ENCODE results near the gene SDR39U1. TPM values are rescaled to one million over a fixed set of nuclear protein-coding genes. Genes with fewer than 3 reads are reported as not detected.
A peak's percentile ranks its signal among the peaks of the same experiment; 100 is the strongest.

The SDR39U1 gene
- total RNA-seq, 1 experiment from 2014 or later = 8.2 TPM

GRCh38 chr14:24403294-24403998 is 39.1 kb downstream of the SDR39U1 start:
- Histone ChIP-seq H3K4me3 (no peak overlapping the region), H3K36me3 (no peaks in the 10 kb centered on the region), H3K4me1 (replicated peaks) (peaks cover 12% of the 10 kb centered on the region), H3K27ac (no peak overlapping the region), H3K27me3 (replicated peaks) (no peaks in the 10 kb centered on the region), H3K9me3 (replicated peaks) (no peaks in the 10 kb centered on the region)
- peak in 1 of 2 experiments; percentile 25 for DNase-seq (ENCODE audit: low read depth in 1 of 2, low spot score in 2 of 2)

- no peak for DNase-seq (ENCODE audit: low read depth in 1 of 2, low spot score in 2 of 2)
- H3K27ac ChIP-seq = no peak overlapping the region
- no peaks in the 10 kb centered on the region for H3K27me3 ChIP-seq (replicated peaks)
- H3K9me3 ChIP-seq (replicated peaks) = no peaks in the 10 kb centered on the region
- H3K36me3 ChIP-seq = no peaks in the 10 kb centered on the region
- H3K4me3 ChIP-seq = no peak overlapping the region
- peaks cover 12% of the 10 kb centered on the region for H3K4me1 ChIP-seq (replicated peaks)
Observed at GRCh38 chr14:24401810-24402702, 40.5 kb downstream of the SDR39U1 start.

- no peak for DNase-seq (ENCODE audit: low read depth in 1 of 2, low spot score in 2 of 2)
- no peaks in the 10 kb centered on the region for H3K9me3 ChIP-seq (replicated peaks)
- H3K4me1 ChIP-seq (replicated peaks) = peaks cover 12% of the 10 kb centered on the region
- H3K27ac ChIP-seq = no peak overlapping the region
- no peaks in the 10 kb centered on the region for H3K27me3 ChIP-seq (replicated peaks)
- H3K36me3 ChIP-seq = no peaks in the 10 kb centered on the region
- H3K4me3 ChIP-seq = no peak overlapping the region
Observed at GRCh38 chr14:24399999-24400718, 42.4 kb downstream of the SDR39U1 start.

- H3K4me1 ChIP-seq (replicated peaks) = peaks cover 12% of the 10 kb centered on the region
- no peaks in the 10 kb centered on the region for H3K9me3 ChIP-seq (replicated peaks)
- DNase-seq (ENCODE audit: low read depth in 1 of 2, low spot score in 2 of 2) = no peak
- H3K27ac ChIP-seq = no peak overlapping the region
- peak overlapping the region; percentile 37 for H3K4me3 ChIP-seq
- no peaks in the 10 kb centered on the region for H3K27me3 ChIP-seq (replicated peaks)
- no peaks in the 10 kb centered on the region for H3K36me3 ChIP-seq
Observed at GRCh38 chr14:24399447-24399822, 43.1 kb downstream of the SDR39U1 start.

- peak within 1 kb of the TSS; percentile 37 for H3K4me3 ChIP-seq
- no peaks in the 10 kb centered on the region for H3K9me3 ChIP-seq (replicated peaks)
- no peaks in the 10 kb centered on the region for H3K36me3 ChIP-seq
- H3K4me1 ChIP-seq (replicated peaks) = peaks cover 12% of the 10 kb centered on the region
- DNase-seq (ENCODE audit: low read depth in 1 of 2, low spot score in 2 of 2) = no peak
- no peaks in the 10 kb centered on the region for H3K27me3 ChIP-seq (replicated peaks)
- H3K27ac ChIP-seq = no peak within 1 kb of the TSS
Observed at GRCh38 chr14:24398653-24399446, 43.7 kb downstream of the SDR39U1 start, which contains the start of gene NYNRIN. NYNRIN (plus strand) TSS chr14:24399003; CDS start chr14:24399247, 244 bp downstream.

GRCh38 chr14:24398293-24398652 is 44.3 kb downstream of the SDR39U1 start:
- Histone ChIP-seq H3K27me3 (replicated peaks) (no peaks in the 10 kb centered on the region), H3K27ac (no peak overlapping the region), H3K9me3 (replicated peaks) (no peaks in the 10 kb centered on the region), H3K4me3 (no peak overlapping the region), H3K36me3 (no peaks in the 10 kb centered on the region), H3K4me1 (replicated peaks) (peaks cover 8% of the 10 kb centered on the region)
- no peak for DNase-seq (ENCODE audit: low read depth in 1 of 2, low spot score in 2 of 2)

GRCh38 chr14:24397639-24398292 is 44.8 kb downstream of the SDR39U1 start:
- DNase-seq (ENCODE audit: low read depth in 1 of 2, low spot score in 2 of 2) = no peak
- Histone ChIP-seq H3K9me3 (replicated peaks) (no peaks in the 10 kb centered on the region), H3K4me1 (replicated peaks) (peaks cover 5% of the 10 kb centered on the region), H3K4me3 (no peak overlapping the region), H3K36me3 (no peaks in the 10 kb centered on the region), H3K27ac (no peak overlapping the region), H3K27me3 (replicated peaks) (no peaks in the 10 kb centered on the region)

- H3K4me1 ChIP-seq (replicated peaks) = peaks cover 11% of the 10 kb centered on the region
- H3K36me3 ChIP-seq = no peaks in the 10 kb centered on the region
- no peaks in the 10 kb centered on the region for H3K27me3 ChIP-seq (replicated peaks)
- H3K4me3 ChIP-seq = no peak overlapping the region
- no peaks in the 10 kb centered on the region for H3K9me3 ChIP-seq (replicated peaks)
- H3K27ac ChIP-seq = no peak overlapping the region
- no peak for DNase-seq (ENCODE audit: low read depth in 1 of 2, low spot score in 2 of 2)
Observed at GRCh38 chr14:24395609-24396582, 46.7 kb downstream of the SDR39U1 start.

GRCh38 chr14:24394275-24394674 is 48.3 kb downstream of the SDR39U1 start:
- H3K4me3 ChIP-seq = no peak overlapping the region
- H3K9me3 ChIP-seq (replicated peaks) = no peaks in the 10 kb centered on the region
- no peak overlapping the region for H3K27ac ChIP-seq
- DNase-seq (ENCODE audit: low read depth in 1 of 2, low spot score in 2 of 2) = no peak
- peaks cover 10% of the 10 kb centered on the region for H3K4me1 ChIP-seq (replicated peaks)
- no peaks in the 10 kb centered on the region for H3K36me3 ChIP-seq
- no peaks in the 10 kb centered on the region for H3K27me3 ChIP-seq (replicated peaks)

- no peak overlapping the region for H3K4me3 ChIP-seq
- peaks cover 18% of the 10 kb centered on the region for H3K4me1 ChIP-seq (replicated peaks)
- H3K9me3 ChIP-seq (replicated peaks) = no peaks in the 10 kb centered on the region
- no peaks in the 10 kb centered on the region for H3K27me3 ChIP-seq (replicated peaks)
- no peak overlapping the region for H3K27ac ChIP-seq
- DNase-seq (ENCODE audit: low read depth in 1 of 2, low spot score in 2 of 2) = no peak
- no peaks in the 10 kb centered on the region for H3K36me3 ChIP-seq
Observed at GRCh38 chr14:24392325-24393091, 50.1 kb downstream of the SDR39U1 start.

- no peak overlapping the region for H3K27ac ChIP-seq
- no peak overlapping the region for H3K4me3 ChIP-seq
- no peaks in the 10 kb centered on the region for H3K27me3 ChIP-seq (replicated peaks)
- no peak for DNase-seq (ENCODE audit: low read depth in 1 of 2, low spot score in 2 of 2)
- H3K4me1 ChIP-seq (replicated peaks) = peaks cover 18% of the 10 kb centered on the region
- H3K36me3 ChIP-seq = no peaks in the 10 kb centered on the region
- no peaks in the 10 kb centered on the region for H3K9me3 ChIP-seq (replicated peaks)
Observed at GRCh38 chr14:24390701-24391468, 51.7 kb downstream of the SDR39U1 start.

Data from SJSA1 (cell line).